Measurements from ENCODE around the gene LIN28B. TPM values are rescaled to one million over a fixed set of nuclear protein-coding genes. Genes with fewer than 3 reads are reported as not detected.

LIN28B gene
- total RNA-seq, 4 donors from 2014 or later, result not detected

DNA sequence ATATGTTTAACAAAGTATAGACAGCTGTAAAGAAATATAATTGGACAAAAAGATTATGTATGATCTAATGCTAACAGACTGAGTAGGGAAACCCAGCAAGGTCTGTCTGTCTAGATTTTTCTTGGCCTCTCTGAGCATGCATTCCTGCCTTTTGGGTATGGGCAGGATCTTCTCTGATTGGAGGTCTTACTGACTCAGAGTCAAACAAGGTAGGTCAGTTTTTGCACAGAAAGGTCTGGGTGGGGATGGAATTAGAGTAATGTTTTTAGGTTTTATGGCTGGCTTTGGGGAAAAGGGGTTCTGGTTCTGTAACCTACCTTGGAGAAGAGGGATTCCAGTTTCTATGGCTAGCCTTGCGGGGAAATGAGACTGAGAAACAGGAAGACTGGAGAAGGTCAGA lies 65.5 kb downstream of the LIN28B start:
- Histone ChIP-seq H3K27me3 (no peaks in the 10 kb centered on the region), H3K4me1 (no peaks in the 10 kb centered on the region), H3K9me3 (no peaks in the 10 kb centered on the region), H3K36me3 (no peaks in the 10 kb centered on the region), H3K27ac (no peak overlapping the region), H3K4me3 (no peak overlapping the region)
- in situ Hi-C loops (cut with MboI; ENCODE audit: low pct_ligation_motif_present in 1 of 4, low pct_unique_long_range_greater_than_20kb in 1 of 4, low sequenced_read_pairs in 3 of 4) (no loop called here), intact Hi-C loops (cut with DNase I; ENCODE audit: low total_unique reads) (no loop called here)
- TF ChIP-seq POLR2A (IDR thresholded peaks at IDR 0.05), result no peak
- no peak for TF ChIP-seq EP300 (IDR thresholded peaks at IDR 0.05; ENCODE audit: low read depth)
- TF ChIP-seq, protein P1, sequence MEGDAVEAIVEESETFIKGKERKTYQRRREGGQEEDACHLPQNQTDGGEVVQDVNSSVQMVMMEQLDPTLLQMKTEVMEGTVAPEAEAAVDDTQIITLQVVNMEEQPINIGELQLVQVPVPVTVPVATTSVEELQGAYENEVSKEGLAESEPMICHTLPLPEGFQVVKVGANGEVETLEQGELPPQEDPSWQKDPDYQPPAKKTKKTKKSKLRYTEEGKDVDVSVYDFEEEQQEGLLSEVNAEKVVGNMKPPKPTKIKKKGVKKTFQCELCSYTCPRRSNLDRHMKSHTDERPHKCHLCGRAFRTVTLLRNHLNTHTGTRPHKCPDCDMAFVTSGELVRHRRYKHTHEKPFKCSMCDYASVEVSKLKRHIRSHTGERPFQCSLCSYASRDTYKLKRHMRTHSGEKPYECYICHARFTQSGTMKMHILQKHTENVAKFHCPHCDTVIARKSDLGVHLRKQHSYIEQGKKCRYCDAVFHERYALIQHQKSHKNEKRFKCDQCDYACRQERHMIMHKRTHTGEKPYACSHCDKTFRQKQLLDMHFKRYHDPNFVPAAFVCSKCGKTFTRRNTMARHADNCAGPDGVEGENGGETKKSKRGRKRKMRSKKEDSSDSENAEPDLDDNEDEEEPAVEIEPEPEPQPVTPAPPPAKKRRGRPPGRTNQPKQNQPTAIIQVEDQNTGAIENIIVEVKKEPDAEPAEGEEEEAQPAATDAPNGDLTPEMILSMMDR (IDR thresholded peaks at IDR 0.05), result no peak
- TF ChIP-seq POLR2AphosphoS5 (IDR thresholded peaks at IDR 0.05), result no peak
- 97% methylated on average over 1 of the region's 1 CpG; no CpG with 5 or more reads in 1 of the 2 donors for WGBS, 2 donors (ENCODE audit: low coverage in 1 of 2)
- DNase-seq, result no peak

DNA sequence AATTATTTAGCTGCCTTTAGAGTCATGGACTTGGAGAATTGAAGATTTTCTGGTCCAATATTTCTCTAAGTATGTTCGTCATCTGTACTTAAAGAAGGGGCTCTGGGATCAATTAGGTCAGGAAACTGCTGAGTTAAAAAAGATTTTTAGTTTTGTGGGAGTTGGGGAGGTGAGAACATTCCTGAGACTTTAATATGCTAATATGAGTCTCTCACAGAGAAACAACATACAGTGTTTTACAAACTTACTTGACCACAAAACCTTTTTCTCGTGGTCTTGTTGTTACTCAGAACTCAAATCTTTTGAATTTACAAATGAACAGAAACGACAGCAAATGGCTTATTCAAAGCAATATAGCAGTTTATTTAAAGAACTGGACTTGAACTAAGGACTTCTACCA lies 67.9 kb downstream of the LIN28B start:
- DNase-seq, result no peak
- Histone ChIP-seq H3K36me3 (no peaks in the 10 kb centered on the region), H3K27ac (no peak overlapping the region), H3K4me3 (no peak overlapping the region), H3K27me3 (no peaks in the 10 kb centered on the region), H3K9me3 (no peaks in the 10 kb centered on the region), H3K4me1 (no peaks in the 10 kb centered on the region)
- 42 to 44% methylated on average over 3 of the region's 3 CpGs for WGBS, 2 donors (ENCODE audit: low coverage in 1 of 2)
- in situ Hi-C loops (cut with MboI; ENCODE audit: low pct_ligation_motif_present in 1 of 4, low pct_unique_long_range_greater_than_20kb in 1 of 4, low sequenced_read_pairs in 3 of 4), result no loop called here
- TF ChIP-seq POLR2AphosphoS5 (IDR thresholded peaks at IDR 0.05) (no peak), POLR2A (IDR thresholded peaks at IDR 0.05) (no peak), EP300 (IDR thresholded peaks at IDR 0.05; ENCODE audit: low read depth) (no peak)
- TF ChIP-seq, protein P1 (IDR thresholded peaks at IDR 0.05), result no peak
- intact Hi-C loops (cut with DNase I; ENCODE audit: low total_unique reads), result no loop called here

DNA sequence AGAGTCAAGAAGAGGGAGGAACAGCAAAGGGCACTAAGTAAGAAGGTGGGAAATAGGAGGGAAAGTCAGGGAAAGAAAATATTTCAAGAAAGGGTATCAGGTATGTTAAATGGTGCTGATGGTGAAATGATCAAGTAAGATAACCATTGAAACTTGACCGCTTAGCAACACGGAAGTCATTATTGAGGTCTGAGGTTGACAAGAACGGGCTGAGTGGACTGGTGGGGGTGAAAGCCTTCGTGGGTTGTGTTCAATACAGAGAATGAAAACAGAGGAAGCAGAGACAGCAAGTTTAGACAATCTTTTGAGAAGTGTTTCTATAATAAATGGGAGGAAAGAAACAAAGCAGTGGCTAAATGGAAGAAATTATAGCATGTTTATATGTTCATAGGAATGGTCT lies 72.0 kb downstream of the LIN28B start:
- 48 to 55% methylated on average over 4 of the region's 4 CpGs for WGBS, 2 donors (ENCODE audit: low coverage in 1 of 2)

DNA sequence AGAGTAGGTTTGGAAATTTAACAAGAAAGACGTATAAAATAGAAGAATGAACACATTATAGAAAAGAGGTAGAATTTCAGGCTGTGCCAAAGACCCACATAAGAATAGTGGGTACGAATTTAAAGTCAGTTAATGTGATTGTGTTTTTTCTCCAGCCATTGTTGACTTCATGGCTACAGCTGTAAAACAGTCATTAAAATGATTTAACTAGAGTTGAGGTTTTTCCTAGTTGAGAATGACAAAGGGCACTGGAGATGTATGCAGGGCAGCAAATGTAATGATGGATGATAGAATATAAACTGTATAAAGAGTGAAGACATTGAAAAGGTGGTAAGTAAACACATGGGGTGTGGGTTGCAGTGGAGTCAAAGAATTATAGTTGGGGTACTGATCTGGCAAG lies 72.7 kb downstream of the LIN28B start:
- no peak for TF ChIP-seq EP300 (IDR thresholded peaks at IDR 0.05; ENCODE audit: low read depth)
- TF ChIP-seq, protein P1 (IDR thresholded peaks at IDR 0.05), result no peak
- no peak for TF ChIP-seq POLR2AphosphoS5 (IDR thresholded peaks at IDR 0.05)
- Histone ChIP-seq H3K27ac (no peak overlapping the region), H3K9me3 (no peaks in the 10 kb centered on the region), H3K36me3 (no peaks in the 10 kb centered on the region), H3K4me1 (no peaks in the 10 kb centered on the region), H3K27me3 (no peaks in the 10 kb centered on the region), H3K4me3 (no peak overlapping the region)
- in situ Hi-C loops (cut with MboI; ENCODE audit: low pct_ligation_motif_present in 1 of 4, low pct_unique_long_range_greater_than_20kb in 1 of 4, low sequenced_read_pairs in 3 of 4), result no loop called here
- WGBS, 2 donors (ENCODE audit: low coverage in 1 of 2), result 39 to 53% methylated on average over 2 of the region's 2 CpGs
- DNase-seq, result no peak
- intact Hi-C loops (cut with DNase I; ENCODE audit: low total_unique reads), result no loop called here

More for the DNA sequence above, 72.0 kb downstream of the LIN28B start:
- Histone ChIP-seq H3K36me3 (no peaks in the 10 kb centered on the region), H3K27ac (no peak overlapping the region), H3K27me3 (no peaks in the 10 kb centered on the region), H3K4me1 (no peaks in the 10 kb centered on the region), H3K4me3 (no peak overlapping the region), H3K9me3 (no peaks in the 10 kb centered on the region)
- in situ Hi-C loops (cut with MboI; ENCODE audit: low pct_ligation_motif_present in 1 of 4, low pct_unique_long_range_greater_than_20kb in 1 of 4, low sequenced_read_pairs in 3 of 4), result no loop called here
- intact Hi-C loops (cut with DNase I; ENCODE audit: low total_unique reads), result no loop called here
- no peak for DNase-seq
- TF ChIP-seq, protein P1 (IDR thresholded peaks at IDR 0.05), result no peak
- TF ChIP-seq POLR2A (IDR thresholded peaks at IDR 0.05) (no peak), EP300 (IDR thresholded peaks at IDR 0.05; ENCODE audit: low read depth) (no peak), POLR2AphosphoS5 (IDR thresholded peaks at IDR 0.05) (no peak)
